Cardiac muscle cell (in vitro differentiated cells and primary cell): Measurements from ENCODE around the gene PPM1H. TPM values are rescaled to one million over a fixed set of nuclear protein-coding genes. Genes with fewer than 3 reads are reported as not detected.

Experiments
- DNase-seq, 2 donors: peaks; one replicate each; pipeline versions ENCODE4 v3.0.0 to v3.0.0-alpha.2; 2010 to 2017; ENCODE audit warnings: low read depth in 1 of 2, low spot score in 1 of 2
- H3K27ac ChIP-seq: fragments of 200-600 bp; sonication (generic); 2 replicates; pipeline ENCODE4 v1.5.1; 2016
- H3K27me3 ChIP-seq: fragments of 200-600 bp; sonication (generic); 2 replicates; pipeline ENCODE4 v1.6.0; 2016; ENCODE audit warnings: control low read depth
- H3K36me3 ChIP-seq: fragments of 200-600 bp; sonication (generic); 2 replicates; pipeline ENCODE4 v1.5.1; 2016; ENCODE audit warnings: control low read depth
- H3K4me1 ChIP-seq: fragments of 200-600 bp; sonication (generic); 2 replicates; pipeline ENCODE4 v1.8.1; 2017; ENCODE audit warnings: low read depth, mild to moderate bottlenecking, mixed run types
- H3K4me3 ChIP-seq: fragments of 200-600 bp; sonication (generic); 2 replicates; pipeline ENCODE4 v1.5.1; 2016; ENCODE audit warnings: mild to moderate bottlenecking
- H3K9me3 ChIP-seq: fragments of 200-600 bp; sonication (generic); 2 replicates; pipeline ENCODE4 v1.5.1; 2017; ENCODE audit warnings: low read depth, mild to moderate bottlenecking, control low read depth
- polyA plus RNA-seq: library from polyadenylated mRNA; unstranded; fragments of >200 nt; fragmentation: Nextera tagmentation; extraction: Ambion mirVana; gene quantifications from 2 replicates; pipeline ENCODE4 v1.2.1, GENCODE V29; 2016
- total RNA-seq: library from RNA; depleted of rRNA; stranded (reverse); fragments of >200 nt; gene quantifications from 2 replicates; pipeline ENCODE4 v1.2.3, GENCODE V29; 2016
- TF ChIP-seq, protein P1 (sequence below): IDR thresholded peaks from 2 replicates; pipeline ENCODE4 v1.5.1; 2012; ENCODE audit warnings: low read depth, mild to moderate bottlenecking, low read length

The PPM1H gene
- total and polyA plus RNA-seq, 2 experiments from 2014 or later, result 2.9 to 3.3 TPM

DNA sequence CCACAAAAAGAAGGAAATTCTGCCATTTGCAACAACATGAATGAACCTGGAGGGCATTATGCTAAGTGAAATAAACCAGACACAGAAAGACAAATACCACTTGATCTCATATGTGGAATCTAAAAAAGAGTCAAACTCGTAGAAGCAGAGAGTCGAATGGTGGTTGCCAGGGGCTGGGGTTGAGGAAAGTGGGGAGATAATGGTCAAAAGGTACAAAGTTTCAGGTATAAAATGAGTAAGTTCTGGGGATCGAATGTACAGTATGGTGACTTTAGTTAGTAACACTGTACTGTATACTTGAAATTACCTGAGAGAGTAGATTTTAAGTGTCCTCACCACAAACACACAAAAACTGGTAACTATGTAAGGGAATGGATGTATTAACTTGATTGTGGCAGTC lies 129.4 kb downstream of the PPM1H start:
- peaks cover 4% of the 10 kb centered on the region for H3K27me3 ChIP-seq
- H3K9me3 ChIP-seq, result no peaks in the 10 kb centered on the region
- no peaks in the 10 kb centered on the region for H3K36me3 ChIP-seq
- H3K4me1 ChIP-seq, result no peaks in the 10 kb centered on the region
- TF ChIP-seq, protein P1, sequence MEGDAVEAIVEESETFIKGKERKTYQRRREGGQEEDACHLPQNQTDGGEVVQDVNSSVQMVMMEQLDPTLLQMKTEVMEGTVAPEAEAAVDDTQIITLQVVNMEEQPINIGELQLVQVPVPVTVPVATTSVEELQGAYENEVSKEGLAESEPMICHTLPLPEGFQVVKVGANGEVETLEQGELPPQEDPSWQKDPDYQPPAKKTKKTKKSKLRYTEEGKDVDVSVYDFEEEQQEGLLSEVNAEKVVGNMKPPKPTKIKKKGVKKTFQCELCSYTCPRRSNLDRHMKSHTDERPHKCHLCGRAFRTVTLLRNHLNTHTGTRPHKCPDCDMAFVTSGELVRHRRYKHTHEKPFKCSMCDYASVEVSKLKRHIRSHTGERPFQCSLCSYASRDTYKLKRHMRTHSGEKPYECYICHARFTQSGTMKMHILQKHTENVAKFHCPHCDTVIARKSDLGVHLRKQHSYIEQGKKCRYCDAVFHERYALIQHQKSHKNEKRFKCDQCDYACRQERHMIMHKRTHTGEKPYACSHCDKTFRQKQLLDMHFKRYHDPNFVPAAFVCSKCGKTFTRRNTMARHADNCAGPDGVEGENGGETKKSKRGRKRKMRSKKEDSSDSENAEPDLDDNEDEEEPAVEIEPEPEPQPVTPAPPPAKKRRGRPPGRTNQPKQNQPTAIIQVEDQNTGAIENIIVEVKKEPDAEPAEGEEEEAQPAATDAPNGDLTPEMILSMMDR, result no peak
- H3K4me3 ChIP-seq, result no peak overlapping the region
- H3K27ac ChIP-seq, result no peak overlapping the region
- DNase-seq, result no peak

DNA sequence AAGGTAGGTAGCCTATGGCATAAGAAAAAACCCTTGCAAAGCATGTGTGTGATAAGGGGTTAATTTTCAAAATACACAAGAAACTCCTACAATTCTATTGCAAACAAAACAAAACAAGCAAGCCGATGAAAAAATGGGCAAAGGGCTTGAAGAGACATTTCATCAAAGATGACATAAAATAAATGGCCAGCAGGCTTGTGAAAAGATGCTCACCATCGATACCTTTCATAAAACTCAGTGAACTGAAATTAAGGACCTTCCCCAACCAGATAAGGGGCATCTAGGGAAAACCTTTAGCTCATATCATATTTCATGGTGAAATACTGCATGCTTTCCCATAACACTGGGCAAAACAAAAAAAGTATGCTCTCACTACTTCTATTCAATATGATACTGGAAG lies 131.2 kb downstream of the PPM1H start:
- Histone ChIP-seq H3K27me3 (no peaks in the 10 kb centered on the region), H3K4me3 (no peak overlapping the region), H3K4me1 (no peaks in the 10 kb centered on the region), H3K36me3 (no peaks in the 10 kb centered on the region), H3K9me3 (no peaks in the 10 kb centered on the region), H3K27ac (no peak overlapping the region)
- no peak for DNase-seq
- TF ChIP-seq, protein P1, result no peak

DNA sequence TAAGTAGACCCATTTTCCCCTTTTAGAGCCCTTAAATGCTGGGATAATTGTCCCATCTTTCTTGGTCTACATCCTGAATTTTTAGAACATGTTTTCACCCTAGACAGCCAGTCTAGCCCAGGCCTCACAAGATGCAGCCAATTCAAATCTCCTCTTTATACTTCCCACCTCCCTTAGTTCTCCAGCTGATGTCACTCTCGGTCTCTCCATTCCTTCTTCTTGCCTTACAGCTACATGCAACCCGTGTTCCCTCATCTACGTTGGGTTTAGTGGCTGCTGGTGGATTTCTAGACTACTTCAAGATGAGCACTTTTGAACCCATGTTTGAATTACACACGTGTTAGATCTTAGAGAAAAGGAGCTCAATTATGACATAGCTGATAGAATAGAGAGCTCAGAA lies 132.0 kb downstream of the PPM1H start:
- no peak overlapping the region for H3K27ac ChIP-seq
- no peak for DNase-seq
- no peaks in the 10 kb centered on the region for H3K36me3 ChIP-seq
- no peaks in the 10 kb centered on the region for H3K4me1 ChIP-seq
- no peak overlapping the region for H3K4me3 ChIP-seq
- no peaks in the 10 kb centered on the region for H3K9me3 ChIP-seq
- TF ChIP-seq, protein P1, result no peak
- H3K27me3 ChIP-seq, result no peaks in the 10 kb centered on the region

DNA sequence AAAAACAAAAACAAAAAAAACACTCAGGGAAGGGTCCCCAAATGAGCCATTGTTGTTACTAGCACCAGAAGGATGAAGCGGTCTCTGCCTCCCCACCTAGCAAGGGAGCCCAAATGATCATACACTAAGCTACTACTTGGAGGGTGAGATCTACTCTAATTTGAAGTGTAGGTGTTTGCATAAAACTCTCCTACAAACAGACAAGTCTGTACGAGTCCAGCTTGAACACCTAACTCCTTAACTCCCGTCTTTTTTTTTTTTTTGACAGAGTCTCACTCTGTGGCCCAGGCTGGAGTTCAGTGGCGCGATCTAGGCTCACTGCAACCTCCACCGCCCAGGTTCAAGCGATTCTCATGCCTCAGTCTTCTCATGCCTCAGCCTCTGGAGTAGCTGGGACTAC lies 132.6 kb downstream of the PPM1H start:
- DNase-seq, result no peak
- TF ChIP-seq, protein P1, result no peak
- Histone ChIP-seq H3K27me3 (no peaks in the 10 kb centered on the region), H3K9me3 (no peaks in the 10 kb centered on the region), H3K36me3 (no peaks in the 10 kb centered on the region), H3K4me3 (no peak overlapping the region), H3K4me1 (no peaks in the 10 kb centered on the region), H3K27ac (no peak overlapping the region)

DNA sequence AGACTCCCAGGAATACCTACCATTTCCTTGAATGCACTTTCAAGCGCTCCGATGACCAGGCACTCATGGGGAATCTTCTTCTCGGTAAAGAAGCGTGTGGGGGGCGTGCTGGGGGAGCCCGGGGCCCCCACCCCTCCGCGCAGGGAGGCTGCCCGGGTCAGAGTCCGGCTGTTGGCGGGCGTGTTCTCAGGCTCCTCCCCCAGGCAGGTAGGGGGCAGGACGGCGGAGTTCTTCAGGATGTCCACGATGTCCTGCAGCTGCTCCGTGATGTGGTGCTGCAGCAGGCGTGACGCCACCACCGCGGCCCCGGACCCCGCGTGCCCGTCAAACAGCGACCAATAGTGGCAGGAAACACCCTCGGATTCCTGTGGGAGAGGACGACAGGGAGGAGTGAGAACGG lies 133.2 kb downstream of the PPM1H start:
- no peaks in the 10 kb centered on the region for H3K4me1 ChIP-seq
- TF ChIP-seq, protein P1, result no peak
- H3K4me3 ChIP-seq, result no peak overlapping the region
- no peaks in the 10 kb centered on the region for H3K27me3 ChIP-seq
- DNase-seq, result no peak
- no peaks in the 10 kb centered on the region for H3K9me3 ChIP-seq
- H3K36me3 ChIP-seq, result no peaks in the 10 kb centered on the region
- no peak overlapping the region for H3K27ac ChIP-seq
